WTC11 (cell line): ENCODE results near the gene WDR33. TPM values are rescaled to one million over a fixed set of nuclear protein-coding genes. Genes with fewer than 3 reads are reported as not detected.

Source experiments
- ATAC-seq: fragments of 200-7000 bp; cut with Tn5 transposase; 2 replicates; pipeline ENCODE4 v1.10.0; 2021; ENCODE audit warnings: mild to moderate bottlenecking, moderate library complexity
- CTCF ChIA-PET: fragments of 300-600 bp; sonication (Branson Sonifier 250); formaldehyde crosslinking; loops from one replicate; lab custom pipeline; 2021; ENCODE audit warnings: antibody characterized with exemption; lab: Charles Lee
- POLR2A ChIA-PET: fragments of 350-600 bp; sonication (Branson Sonifier 250); formaldehyde crosslinking; loops from one replicate; lab custom pipeline; 2021; ENCODE audit warnings: antibody characterized with exemption; lab: Charles Lee
- DNase-seq: peaks from one replicate; pipeline ENCODE4 v3.0.0; 2021; ENCODE audit warnings: low spot score
- H3K27ac Mint-ChIP-seq: 2 replicates; pipeline ENCODE4 v1.8.0; 2021; ENCODE audit warnings: mixed read lengths
- H3K27me3 Mint-ChIP-seq: 2 replicates; pipeline ENCODE4 v1.8.0; 2021; ENCODE audit warnings: low read depth, mild to moderate bottlenecking, moderate library complexity, mixed read lengths
- H3K36me3 Mint-ChIP-seq: 2 replicates; pipeline ENCODE4 v1.8.0; 2021; ENCODE audit warnings: mixed read lengths
- H3K4me1 Mint-ChIP-seq: 2 replicates; pipeline ENCODE4 v1.8.0; 2022; ENCODE audit warnings: mixed read lengths
- H3K4me3 Mint-ChIP-seq: 2 replicates; pipeline ENCODE4 v1.8.0; 2021; ENCODE audit warnings: mild to moderate bottlenecking, moderate library complexity, mixed read lengths
- H3K9me3 Mint-ChIP-seq: 2 replicates; pipeline ENCODE4 v1.8.0; 2021; ENCODE audit warnings: mixed read lengths
- E2F1 ChIP-seq: sonication (generic); formaldehyde crosslinking; IDR thresholded peaks from 2 replicates; pipeline ENCODE4 v1.8.0; 2022; ENCODE audit warnings: mild to moderate bottlenecking, missing genetic modification reagents
- JUN ChIP-seq: sonication (generic); formaldehyde crosslinking; IDR thresholded peaks from 2 replicates; pipeline ENCODE4 v1.8.0; 2023; ENCODE audit warnings: mild to moderate bottlenecking, missing genetic modification reagents
- KAT7 ChIP-seq: sonication (generic); formaldehyde crosslinking; IDR thresholded peaks from 2 replicates; pipeline ENCODE4 v1.8.1; 2023; ENCODE audit warnings: missing genetic modification reagents, mild to moderate bottlenecking, borderline replicate concordance
- MXD4 ChIP-seq: fragments of 250-450 bp; sonication (Bioruptor Pico); IDR thresholded peaks from 2 replicates; pipeline ENCODE4 v1.8.0; 2021; ENCODE audit warnings: mild to moderate bottlenecking, moderate library complexity, borderline replicate concordance
- SMAD3 ChIP-seq: sonication (generic); formaldehyde crosslinking; IDR thresholded peaks from 2 replicates; pipeline ENCODE4 v1.8.0; 2022; ENCODE audit warnings: missing genetic modification reagents, mild to moderate bottlenecking, borderline replicate concordance
- SP1 ChIP-seq: sonication (generic); formaldehyde crosslinking; conservative IDR thresholded peaks from 2 replicates; pipeline ENCODE4 v1.8.1; 2022; ENCODE audit warnings: missing genetic modification reagents
- ZNF219 ChIP-seq: sonication (generic); formaldehyde crosslinking; IDR thresholded peaks from 2 replicates; pipeline ENCODE4 v1.8.0; 2023; ENCODE audit warnings: missing genetic modification reagents, mild to moderate bottlenecking, borderline replicate concordance
- total RNA-seq: library from RNA; stranded (reverse); gene quantifications from 3 replicates; pipeline ENCODE4 v1.2.3, GENCODE V29; 2021
- TF ChIP-seq, protein P1 (sequence below): sonication (generic); formaldehyde crosslinking; IDR thresholded peaks from 2 replicates; pipeline ENCODE4 v1.8.0; 2023; ENCODE audit warnings: missing genetic modification reagents, mild to moderate bottlenecking, borderline replicate concordance
- TF ChIP-seq, protein P2 (sequence below): fragments of 200-600 bp; IDR thresholded peaks from 2 replicates; pipeline ENCODE4 v1.8.0; 2022; ENCODE audit warnings: antibody characterized with exemption
- TF ChIP-seq, protein P3 (sequence below): fragments of 250-450 bp; sonication (Bioruptor Pico); IDR thresholded peaks from 2 replicates; pipeline ENCODE4 v2.1.2; 2022; ENCODE audit warnings: mild to moderate bottlenecking, moderate library complexity
- TF ChIP-seq, protein P4 (sequence below): sonication (generic); formaldehyde crosslinking; IDR thresholded peaks from 2 replicates; pipeline ENCODE4 v1.8.0; 2022; ENCODE audit warnings: missing genetic modification reagents
- TF ChIP-seq, protein P5 (sequence below): sonication (generic); formaldehyde crosslinking; IDR thresholded peaks from 2 replicates; pipeline ENCODE4 v1.8.0; 2022; ENCODE audit warnings: mild to moderate bottlenecking, missing genetic modification reagents
- TF ChIP-seq, protein P6 (sequence below): sonication (generic); formaldehyde crosslinking; IDR thresholded peaks from 2 replicates; pipeline ENCODE4 v1.8.1; 2023; ENCODE audit warnings: mild to moderate bottlenecking, missing genetic modification reagents, moderate library complexity

Gene WDR33
- total RNA-seq, 1 experiment from 2014 or later = 67.1 TPM

GRCh38 chr2:127743477-127744026, 67.4 kb downstream of the WDR33 start:
- POLR2A ChIA-PET = no interaction called here
- Mint-ChIP-seq H3K9me3 (no peaks in the 10 kb centered on the region), H3K27me3 (no peaks in the 10 kb centered on the region), H3K27ac (no peak overlapping the region), H3K4me3 (no peak overlapping the region), H3K4me1 (no peaks in the 10 kb centered on the region), H3K36me3 (peaks cover 17% of the 10 kb centered on the region)
- CTCF ChIA-PET = interaction anchor here (0.8 to 1.0 kb wide), 2 partner anchors 9 to 11 kb away, joined by 4 to 5 read pairs; no protein-coding TSS in a partner anchor
- ATAC-seq (no peak), DNase-seq (no peak)
- TF ChIP-seq JUN (no peak), ZNF219 (no peak), KAT7 (CRISPR knock-in tag) (no peak), SP1 (CRISPR knock-in tag) (no peak), SMAD3 (no peak), E2F1 (no peak), MXD4 (no peak)
- TF ChIP-seq, protein P1, sequence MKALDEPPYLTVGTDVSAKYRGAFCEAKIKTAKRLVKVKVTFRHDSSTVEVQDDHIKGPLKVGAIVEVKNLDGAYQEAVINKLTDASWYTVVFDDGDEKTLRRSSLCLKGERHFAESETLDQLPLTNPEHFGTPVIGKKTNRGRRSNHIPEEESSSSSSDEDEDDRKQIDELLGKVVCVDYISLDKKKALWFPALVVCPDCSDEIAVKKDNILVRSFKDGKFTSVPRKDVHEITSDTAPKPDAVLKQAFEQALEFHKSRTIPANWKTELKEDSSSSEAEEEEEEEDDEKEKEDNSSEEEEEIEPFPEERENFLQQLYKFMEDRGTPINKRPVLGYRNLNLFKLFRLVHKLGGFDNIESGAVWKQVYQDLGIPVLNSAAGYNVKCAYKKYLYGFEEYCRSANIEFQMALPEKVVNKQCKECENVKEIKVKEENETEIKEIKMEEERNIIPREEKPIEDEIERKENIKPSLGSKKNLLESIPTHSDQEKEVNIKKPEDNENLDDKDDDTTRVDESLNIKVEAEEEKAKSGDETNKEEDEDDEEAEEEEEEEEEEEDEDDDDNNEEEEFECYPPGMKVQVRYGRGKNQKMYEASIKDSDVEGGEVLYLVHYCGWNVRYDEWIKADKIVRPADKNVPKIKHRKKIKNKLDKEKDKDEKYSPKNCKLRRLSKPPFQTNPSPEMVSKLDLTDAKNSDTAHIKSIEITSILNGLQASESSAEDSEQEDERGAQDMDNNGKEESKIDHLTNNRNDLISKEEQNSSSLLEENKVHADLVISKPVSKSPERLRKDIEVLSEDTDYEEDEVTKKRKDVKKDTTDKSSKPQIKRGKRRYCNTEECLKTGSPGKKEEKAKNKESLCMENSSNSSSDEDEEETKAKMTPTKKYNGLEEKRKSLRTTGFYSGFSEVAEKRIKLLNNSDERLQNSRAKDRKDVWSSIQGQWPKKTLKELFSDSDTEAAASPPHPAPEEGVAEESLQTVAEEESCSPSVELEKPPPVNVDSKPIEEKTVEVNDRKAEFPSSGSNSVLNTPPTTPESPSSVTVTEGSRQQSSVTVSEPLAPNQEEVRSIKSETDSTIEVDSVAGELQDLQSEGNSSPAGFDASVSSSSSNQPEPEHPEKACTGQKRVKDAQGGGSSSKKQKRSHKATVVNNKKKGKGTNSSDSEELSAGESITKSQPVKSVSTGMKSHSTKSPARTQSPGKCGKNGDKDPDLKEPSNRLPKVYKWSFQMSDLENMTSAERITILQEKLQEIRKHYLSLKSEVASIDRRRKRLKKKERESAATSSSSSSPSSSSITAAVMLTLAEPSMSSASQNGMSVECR = no peak
- TF ChIP-seq, protein P2, sequence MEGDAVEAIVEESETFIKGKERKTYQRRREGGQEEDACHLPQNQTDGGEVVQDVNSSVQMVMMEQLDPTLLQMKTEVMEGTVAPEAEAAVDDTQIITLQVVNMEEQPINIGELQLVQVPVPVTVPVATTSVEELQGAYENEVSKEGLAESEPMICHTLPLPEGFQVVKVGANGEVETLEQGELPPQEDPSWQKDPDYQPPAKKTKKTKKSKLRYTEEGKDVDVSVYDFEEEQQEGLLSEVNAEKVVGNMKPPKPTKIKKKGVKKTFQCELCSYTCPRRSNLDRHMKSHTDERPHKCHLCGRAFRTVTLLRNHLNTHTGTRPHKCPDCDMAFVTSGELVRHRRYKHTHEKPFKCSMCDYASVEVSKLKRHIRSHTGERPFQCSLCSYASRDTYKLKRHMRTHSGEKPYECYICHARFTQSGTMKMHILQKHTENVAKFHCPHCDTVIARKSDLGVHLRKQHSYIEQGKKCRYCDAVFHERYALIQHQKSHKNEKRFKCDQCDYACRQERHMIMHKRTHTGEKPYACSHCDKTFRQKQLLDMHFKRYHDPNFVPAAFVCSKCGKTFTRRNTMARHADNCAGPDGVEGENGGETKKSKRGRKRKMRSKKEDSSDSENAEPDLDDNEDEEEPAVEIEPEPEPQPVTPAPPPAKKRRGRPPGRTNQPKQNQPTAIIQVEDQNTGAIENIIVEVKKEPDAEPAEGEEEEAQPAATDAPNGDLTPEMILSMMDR = no peak
- TF ChIP-seq, protein P3, sequence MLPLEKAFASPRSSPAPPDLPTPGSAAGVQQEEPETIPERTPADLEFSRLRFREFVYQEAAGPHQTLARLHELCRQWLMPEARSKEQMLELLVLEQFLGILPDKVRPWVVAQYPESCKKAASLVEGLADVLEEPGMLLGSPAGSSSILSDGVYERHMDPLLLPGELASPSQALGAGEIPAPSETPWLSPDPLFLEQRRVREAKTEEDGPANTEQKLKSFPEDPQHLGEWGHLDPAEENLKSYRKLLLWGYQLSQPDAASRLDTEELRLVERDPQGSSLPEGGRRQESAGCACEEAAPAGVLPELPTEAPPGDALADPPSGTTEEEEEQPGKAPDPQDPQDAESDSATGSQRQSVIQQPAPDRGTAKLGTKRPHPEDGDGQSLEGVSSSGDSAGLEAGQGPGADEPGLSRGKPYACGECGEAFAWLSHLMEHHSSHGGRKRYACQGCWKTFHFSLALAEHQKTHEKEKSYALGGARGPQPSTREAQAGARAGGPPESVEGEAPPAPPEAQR (CRISPR knock-in tag) = no peak
- TF ChIP-seq, protein P4, sequence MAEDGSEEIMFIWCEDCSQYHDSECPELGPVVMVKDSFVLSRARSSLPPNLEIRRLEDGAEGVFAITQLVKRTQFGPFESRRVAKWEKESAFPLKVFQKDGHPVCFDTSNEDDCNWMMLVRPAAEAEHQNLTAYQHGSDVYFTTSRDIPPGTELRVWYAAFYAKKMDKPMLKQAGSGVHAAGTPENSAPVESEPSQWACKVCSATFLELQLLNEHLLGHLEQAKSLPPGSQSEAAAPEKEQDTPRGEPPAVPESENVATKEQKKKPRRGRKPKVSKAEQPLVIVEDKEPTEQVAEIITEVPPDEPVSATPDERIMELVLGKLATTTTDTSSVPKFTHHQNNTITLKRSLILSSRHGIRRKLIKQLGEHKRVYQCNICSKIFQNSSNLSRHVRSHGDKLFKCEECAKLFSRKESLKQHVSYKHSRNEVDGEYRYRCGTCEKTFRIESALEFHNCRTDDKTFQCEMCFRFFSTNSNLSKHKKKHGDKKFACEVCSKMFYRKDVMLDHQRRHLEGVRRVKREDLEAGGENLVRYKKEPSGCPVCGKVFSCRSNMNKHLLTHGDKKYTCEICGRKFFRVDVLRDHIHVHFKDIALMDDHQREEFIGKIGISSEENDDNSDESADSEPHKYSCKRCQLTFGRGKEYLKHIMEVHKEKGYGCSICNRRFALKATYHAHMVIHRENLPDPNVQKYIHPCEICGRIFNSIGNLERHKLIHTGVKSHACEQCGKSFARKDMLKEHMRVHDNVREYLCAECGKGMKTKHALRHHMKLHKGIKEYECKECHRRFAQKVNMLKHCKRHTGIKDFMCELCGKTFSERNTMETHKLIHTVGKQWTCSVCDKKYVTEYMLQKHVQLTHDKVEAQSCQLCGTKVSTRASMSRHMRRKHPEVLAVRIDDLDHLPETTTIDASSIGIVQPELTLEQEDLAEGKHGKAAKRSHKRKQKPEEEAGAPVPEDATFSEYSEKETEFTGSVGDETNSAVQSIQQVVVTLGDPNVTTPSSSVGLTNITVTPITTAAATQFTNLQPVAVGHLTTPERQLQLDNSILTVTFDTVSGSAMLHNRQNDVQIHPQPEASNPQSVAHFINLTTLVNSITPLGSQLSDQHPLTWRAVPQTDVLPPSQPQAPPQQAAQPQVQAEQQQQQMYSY (CRISPR knock-in tag) = no peak
- TF ChIP-seq, protein P5, sequence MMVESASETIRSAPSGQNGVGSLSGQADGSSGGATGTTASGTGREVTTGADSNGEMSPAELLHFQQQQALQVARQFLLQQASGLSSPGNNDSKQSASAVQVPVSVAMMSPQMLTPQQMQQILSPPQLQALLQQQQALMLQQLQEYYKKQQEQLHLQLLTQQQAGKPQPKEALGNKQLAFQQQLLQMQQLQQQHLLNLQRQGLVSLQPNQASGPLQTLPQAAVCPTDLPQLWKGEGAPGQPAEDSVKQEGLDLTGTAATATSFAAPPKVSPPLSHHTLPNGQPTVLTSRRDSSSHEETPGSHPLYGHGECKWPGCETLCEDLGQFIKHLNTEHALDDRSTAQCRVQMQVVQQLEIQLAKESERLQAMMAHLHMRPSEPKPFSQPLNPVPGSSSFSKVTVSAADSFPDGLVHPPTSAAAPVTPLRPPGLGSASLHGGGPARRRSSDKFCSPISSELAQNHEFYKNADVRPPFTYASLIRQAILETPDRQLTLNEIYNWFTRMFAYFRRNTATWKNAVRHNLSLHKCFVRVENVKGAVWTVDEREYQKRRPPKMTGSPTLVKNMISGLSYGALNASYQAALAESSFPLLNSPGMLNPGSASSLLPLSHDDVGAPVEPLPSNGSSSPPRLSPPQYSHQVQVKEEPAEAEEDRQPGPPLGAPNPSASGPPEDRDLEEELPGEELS (CRISPR knock-in tag) = no peak
- TF ChIP-seq, protein P6, sequence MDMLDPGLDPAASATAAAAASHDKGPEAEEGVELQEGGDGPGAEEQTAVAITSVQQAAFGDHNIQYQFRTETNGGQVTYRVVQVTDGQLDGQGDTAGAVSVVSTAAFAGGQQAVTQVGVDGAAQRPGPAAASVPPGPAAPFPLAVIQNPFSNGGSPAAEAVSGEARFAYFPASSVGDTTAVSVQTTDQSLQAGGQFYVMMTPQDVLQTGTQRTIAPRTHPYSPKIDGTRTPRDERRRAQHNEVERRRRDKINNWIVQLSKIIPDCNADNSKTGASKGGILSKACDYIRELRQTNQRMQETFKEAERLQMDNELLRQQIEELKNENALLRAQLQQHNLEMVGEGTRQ (CRISPR knock-in tag) = no peak
